ENCODE measurements around the gene NGB.

Gene NGB

GRCh38 chr14:77230914-77231313 is 40.1 kb downstream of the NGB start:
- no peak for TF ChIP-seq CTCF (IDR thresholded peaks at IDR 0.05; ENCODE audit: insufficient read depth, low read depth, low read length, missing control alignments)
- DNase-seq (ENCODE audit: low read depth), result no peak

GRCh38 chr14:77228056-77228455 is 43.0 kb downstream of the NGB start:
- DNase-seq (ENCODE audit: low read depth), result no peak
- TF ChIP-seq CTCF (IDR thresholded peaks at IDR 0.05; ENCODE audit: insufficient read depth, low read depth, low read length, missing control alignments), result peak; percentile 8
- no peak overlapping the region for H3K4me3 ChIP-seq (ENCODE audit: low read length)

More at GRCh38 chr14:77230914-77231313, 40.1 kb downstream of the NGB start:
- no peak overlapping the region for H3K4me3 ChIP-seq (ENCODE audit: low read length)

GRCh38 chr14:77225892-77226557 is 45.0 kb downstream of the NGB start:
- no peak for DNase-seq (ENCODE audit: low read depth)
- H3K4me3 ChIP-seq (ENCODE audit: low read length), result no peak overlapping the region
- TF ChIP-seq CTCF (IDR thresholded peaks at IDR 0.05; ENCODE audit: insufficient read depth, low read depth, low read length, missing control alignments), result no peak

GRCh38 chr14:77225254-77225653 is 45.8 kb downstream of the NGB start:
- no peak overlapping the region for H3K4me3 ChIP-seq (ENCODE audit: low read length)
- no peak for TF ChIP-seq CTCF (IDR thresholded peaks at IDR 0.05; ENCODE audit: insufficient read depth, low read depth, low read length, missing control alignments)
- DNase-seq (ENCODE audit: low read depth), result no peak

GRCh38 chr14:77224212-77224611 is 46.8 kb downstream of the NGB start:
- no peak for DNase-seq (ENCODE audit: low read depth)
- no peak for TF ChIP-seq CTCF (IDR thresholded peaks at IDR 0.05; ENCODE audit: insufficient read depth, low read depth, low read length, missing control alignments)
- no peak overlapping the region for H3K4me3 ChIP-seq (ENCODE audit: low read length)

- DNase-seq (ENCODE audit: low read depth), result no peak
- H3K4me3 ChIP-seq (ENCODE audit: low read length), result no peak overlapping the region
Measured at GRCh38 chr14:77222546-77223225, 48.3 kb downstream of the NGB start.

More at GRCh38 chr14:77222546-77223225, 48.3 kb downstream of the NGB start:
- no peak for TF ChIP-seq CTCF (IDR thresholded peaks at IDR 0.05; ENCODE audit: insufficient read depth, low read depth, low read length, missing control alignments)
